Heart left ventricle (tissue), 13 donors: ENCODE measurements around the gene CTNND2.

Source experiments
- POLR2A ChIP-seq, 2 donors: fragments of 450-650 bp; IDR thresholded peaks; one replicate each; pipeline ENCODE4 v1.6.1; 2017; ENCODE audit warnings: antibody characterized with exemption in 2 of 2, mild to moderate bottlenecking in 2 of 2, moderate library complexity in 2 of 2
- TF ChIP-seq, protein P1 (sequence below), 12 donors: fragments of 200-600 bp; sonication (generic) in 4 of 12; IDR thresholded peaks; one replicate each; pipeline versions ENCODE4 v1.5.0 to v1.8.0; 2018 to 2022; ENCODE audit warnings: antibody characterized with exemption in 12 of 12, mild to moderate bottlenecking in 5 of 12
- donor health status: ischemic (EF 13 %, LVEDD 7.1; RV severe dilation, severe dysfunction).
- donor health status: DM: no; HTN: yes; CAD: no.
- donor health status: DM: no; HTN: no; CAD: no.
- donor health status: ischemic (EF 25% LVEDD 6.9; RV normal size, moderate dysfunction).
- donor health status: ischemic (EF 25% LVEDD 5.7; RV mildly dilated, moderate dysfunction).
- donor health status: ischemic (EF 35%, LVEDD 5.7; RV mildly dilated, moderate dysfunction).
- donor health status: nonischemic (EF 11% LVEDD 7.7; RV severe dilation, severe dysfunction).
- donor health status: DM: yes; HTN: yes; CAD: no.
- donor health status: PGD.
- donor health status: ischemic (EF 29% LVEDD 5.4; RV normal size, mild dysfunction).
- donor health status: nonischemic (EF 23%, LVEDD 6.1; RV moderate dilation, normal function).

DNA sequence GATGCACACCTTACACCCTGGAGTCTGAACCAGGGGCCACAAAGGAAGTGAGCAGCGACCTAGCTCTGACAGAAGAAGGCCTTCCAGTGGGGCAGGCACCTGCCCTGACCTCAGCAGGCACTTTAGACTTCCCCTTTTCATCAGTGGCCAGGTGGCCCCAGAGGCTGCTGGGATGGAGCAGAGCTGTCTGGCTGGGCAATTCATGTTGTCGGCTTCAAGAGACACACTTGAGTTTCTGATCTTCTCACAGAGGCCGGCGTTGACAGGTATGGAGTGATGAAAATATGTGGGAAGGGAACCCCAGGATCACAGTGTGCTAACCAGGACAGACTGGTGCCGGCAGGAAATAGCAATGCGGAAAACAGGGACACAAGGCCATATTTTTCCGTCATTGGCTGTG is 375.5 kb downstream of the CTNND2 start:
- TF ChIP-seq, protein P1, sequence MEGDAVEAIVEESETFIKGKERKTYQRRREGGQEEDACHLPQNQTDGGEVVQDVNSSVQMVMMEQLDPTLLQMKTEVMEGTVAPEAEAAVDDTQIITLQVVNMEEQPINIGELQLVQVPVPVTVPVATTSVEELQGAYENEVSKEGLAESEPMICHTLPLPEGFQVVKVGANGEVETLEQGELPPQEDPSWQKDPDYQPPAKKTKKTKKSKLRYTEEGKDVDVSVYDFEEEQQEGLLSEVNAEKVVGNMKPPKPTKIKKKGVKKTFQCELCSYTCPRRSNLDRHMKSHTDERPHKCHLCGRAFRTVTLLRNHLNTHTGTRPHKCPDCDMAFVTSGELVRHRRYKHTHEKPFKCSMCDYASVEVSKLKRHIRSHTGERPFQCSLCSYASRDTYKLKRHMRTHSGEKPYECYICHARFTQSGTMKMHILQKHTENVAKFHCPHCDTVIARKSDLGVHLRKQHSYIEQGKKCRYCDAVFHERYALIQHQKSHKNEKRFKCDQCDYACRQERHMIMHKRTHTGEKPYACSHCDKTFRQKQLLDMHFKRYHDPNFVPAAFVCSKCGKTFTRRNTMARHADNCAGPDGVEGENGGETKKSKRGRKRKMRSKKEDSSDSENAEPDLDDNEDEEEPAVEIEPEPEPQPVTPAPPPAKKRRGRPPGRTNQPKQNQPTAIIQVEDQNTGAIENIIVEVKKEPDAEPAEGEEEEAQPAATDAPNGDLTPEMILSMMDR (IDR thresholded peaks at IDR 0.05), result no peak
- no peak for TF ChIP-seq POLR2A (IDR thresholded peaks at IDR 0.05)
